PFSK-1 (cell line): ENCODE results near the gene MFAP4.

Source experiments
- FOXP2 ChIP-seq: optimal IDR thresholded peaks from 2 replicates; pipeline ENCODE3; 2011; ENCODE audit warnings: borderline replicate concordance, control low read depth, inconsistent platforms; ENCODE audit not compliant: insufficient read depth; ENCODE audit errors: extremely low read length, extremely low read depth
- POLR2AphosphoS5 ChIP-seq: IDR thresholded peaks from 2 replicates; pipeline ENCODE4 v1.6.1; 2012; ENCODE audit warnings: low read depth, mild to moderate bottlenecking, control low read depth, low read length, moderate library complexity
- SIN3A ChIP-seq: IDR thresholded peaks from 2 replicates; pipeline ENCODE4 v1.6.1; 2012; ENCODE audit warnings: mild to moderate bottlenecking, low read length, moderate library complexity, borderline replicate concordance; ENCODE audit not compliant: insufficient read depth
- TAF1 ChIP-seq: IDR thresholded peaks from 2 replicates; pipeline ENCODE4 v1.6.1; 2012; ENCODE audit warnings: low read length, control low read depth, borderline replicate concordance; ENCODE audit not compliant: insufficient read depth
- TF ChIP-seq, protein P1 (sequence below), 2 experiments: IDR thresholded peaks; 2 replicates each; pipeline versions ENCODE4 v1.6.1 to v1.8.0; 2011 to 2012; ENCODE audit warnings: low read depth in 2 of 2, low read length in 2 of 2, control low read depth in 1 of 2, inconsistent platforms in 1 of 2, mild to moderate bottlenecking in 1 of 2, moderate library complexity in 1 of 2; ENCODE audit not compliant: insufficient read depth in 1 of 2

MFAP4 gene

GRCh38 chr17:19357351-19357750 lies 29.6 kb downstream of the MFAP4 start:
- TF ChIP-seq POLR2AphosphoS5, result no peak

DNA sequence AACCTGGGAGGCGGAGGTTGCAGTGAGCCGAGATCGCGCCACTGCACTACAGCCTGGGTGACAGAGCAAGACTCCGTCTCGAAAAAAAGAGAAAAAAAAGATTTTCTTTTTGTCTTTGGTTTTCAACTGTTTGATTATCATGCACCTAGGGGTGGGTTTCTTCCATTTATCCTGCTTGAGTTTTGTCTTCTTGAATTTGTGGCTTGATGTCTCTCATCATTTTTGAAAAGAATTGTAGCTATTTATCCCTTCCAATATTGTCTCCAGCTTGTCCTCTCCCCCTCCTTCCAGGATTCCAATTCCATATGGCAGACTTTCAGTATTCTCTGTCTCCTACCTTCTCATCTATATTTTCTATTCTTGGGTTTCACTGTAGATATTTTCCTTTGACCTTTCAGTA lies 32.2 kb downstream of the MFAP4 start:
- TF ChIP-seq TAF1 (no peak), FOXP2 (no peak), SIN3A (no peak), POLR2AphosphoS5 (no peak)
- TF ChIP-seq, protein P1, sequence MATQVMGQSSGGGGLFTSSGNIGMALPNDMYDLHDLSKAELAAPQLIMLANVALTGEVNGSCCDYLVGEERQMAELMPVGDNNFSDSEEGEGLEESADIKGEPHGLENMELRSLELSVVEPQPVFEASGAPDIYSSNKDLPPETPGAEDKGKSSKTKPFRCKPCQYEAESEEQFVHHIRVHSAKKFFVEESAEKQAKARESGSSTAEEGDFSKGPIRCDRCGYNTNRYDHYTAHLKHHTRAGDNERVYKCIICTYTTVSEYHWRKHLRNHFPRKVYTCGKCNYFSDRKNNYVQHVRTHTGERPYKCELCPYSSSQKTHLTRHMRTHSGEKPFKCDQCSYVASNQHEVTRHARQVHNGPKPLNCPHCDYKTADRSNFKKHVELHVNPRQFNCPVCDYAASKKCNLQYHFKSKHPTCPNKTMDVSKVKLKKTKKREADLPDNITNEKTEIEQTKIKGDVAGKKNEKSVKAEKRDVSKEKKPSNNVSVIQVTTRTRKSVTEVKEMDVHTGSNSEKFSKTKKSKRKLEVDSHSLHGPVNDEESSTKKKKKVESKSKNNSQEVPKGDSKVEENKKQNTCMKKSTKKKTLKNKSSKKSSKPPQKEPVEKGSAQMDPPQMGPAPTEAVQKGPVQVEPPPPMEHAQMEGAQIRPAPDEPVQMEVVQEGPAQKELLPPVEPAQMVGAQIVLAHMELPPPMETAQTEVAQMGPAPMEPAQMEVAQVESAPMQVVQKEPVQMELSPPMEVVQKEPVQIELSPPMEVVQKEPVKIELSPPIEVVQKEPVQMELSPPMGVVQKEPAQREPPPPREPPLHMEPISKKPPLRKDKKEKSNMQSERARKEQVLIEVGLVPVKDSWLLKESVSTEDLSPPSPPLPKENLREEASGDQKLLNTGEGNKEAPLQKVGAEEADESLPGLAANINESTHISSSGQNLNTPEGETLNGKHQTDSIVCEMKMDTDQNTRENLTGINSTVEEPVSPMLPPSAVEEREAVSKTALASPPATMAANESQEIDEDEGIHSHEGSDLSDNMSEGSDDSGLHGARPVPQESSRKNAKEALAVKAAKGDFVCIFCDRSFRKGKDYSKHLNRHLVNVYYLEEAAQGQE (IDR thresholded peaks at IDR 0.05; ENCODE audit: insufficient read depth in 1 of 2, low read depth in 2 of 2, low read length in 2 of 2), result no peak

GRCh38 chr17:19348806-19349205 lies 38.2 kb downstream of the MFAP4 start:
- TF ChIP-seq FOXP2, result no peak
- TF ChIP-seq, protein P1 (IDR thresholded peaks at IDR 0.05; ENCODE audit: insufficient read depth in 1 of 2, low read depth in 2 of 2, low read length in 2 of 2), result no peak
- TF ChIP-seq TAF1, result no peak
- no peak for TF ChIP-seq POLR2AphosphoS5
- no peak for TF ChIP-seq SIN3A

GRCh38 chr17:19348081-19348650 lies 38.8 kb downstream of the MFAP4 start:
- no peak for TF ChIP-seq FOXP2
- TF ChIP-seq SIN3A, result no peak
- TF ChIP-seq, protein P1 (IDR thresholded peaks at IDR 0.05; ENCODE audit: insufficient read depth in 1 of 2, low read depth in 2 of 2, low read length in 2 of 2), result no peak
- TF ChIP-seq POLR2AphosphoS5, result no peak
- TF ChIP-seq TAF1, result no peak

DNA sequence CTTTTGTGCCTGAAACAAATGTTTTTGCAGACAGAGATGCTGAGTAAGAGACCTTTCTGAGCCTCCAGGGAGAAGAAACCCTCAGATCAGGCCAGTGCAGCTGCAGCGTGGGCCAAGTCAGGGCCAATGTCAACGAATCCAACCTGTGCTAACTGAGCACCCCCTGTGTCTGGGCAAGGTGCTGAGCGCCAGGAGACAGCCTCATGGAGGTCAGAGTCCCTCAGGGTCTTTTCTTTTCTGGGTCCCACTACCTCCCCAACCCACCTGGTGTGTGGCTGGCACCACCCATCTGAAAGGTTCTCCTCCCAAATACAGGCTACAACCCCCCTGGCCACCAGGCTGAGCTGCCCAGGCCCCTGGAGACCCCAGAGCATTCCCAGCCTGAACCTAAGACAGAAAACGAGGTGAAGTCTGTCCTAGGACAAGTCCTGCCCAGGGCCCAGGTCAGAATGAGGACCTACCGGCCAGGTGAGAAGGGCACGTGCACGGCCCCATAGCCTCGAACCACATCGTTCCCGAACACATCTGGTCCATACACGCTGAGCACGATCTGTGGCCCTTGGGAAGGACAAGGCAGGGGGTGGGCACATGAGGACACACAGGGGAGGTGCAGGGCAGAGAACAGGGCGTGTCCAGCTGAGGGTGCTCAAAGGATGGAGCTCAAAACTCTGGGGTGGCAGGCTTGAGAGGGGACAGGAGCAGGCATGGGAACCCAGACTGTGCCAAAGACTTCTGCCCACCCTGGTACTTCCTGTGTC lies 39.5 kb downstream of the MFAP4 start:
- no peak for TF ChIP-seq TAF1
- no peak for TF ChIP-seq POLR2AphosphoS5
- TF ChIP-seq SIN3A, result no peak
- no peak for TF ChIP-seq FOXP2
- TF ChIP-seq, protein P1 (IDR thresholded peaks at IDR 0.05; ENCODE audit: insufficient read depth in 1 of 2, low read depth in 2 of 2, low read length in 2 of 2), result no peak
